ENCODE data around the gene ZNF112.

The ZNF112 gene

GRCh38 chr19:44280916-44281315 is 75.6 kb downstream of the ZNF112 start:
- no peak for FAIRE-seq
- DNase-seq (ENCODE audit: insufficient read length, low spot score), result no peak
- TF ChIP-seq CTCF (IDR thresholded peaks at IDR 0.05; ENCODE audit: insufficient read depth, missing control alignments), result no peak

- TF ChIP-seq CTCF (IDR thresholded peaks at IDR 0.05; ENCODE audit: insufficient read depth, missing control alignments), result no peak
- no peak for DNase-seq (ENCODE audit: insufficient read length, low spot score)
- FAIRE-seq, result no peak
These were observed 78.2 kb downstream of the ZNF112 start for GRCh38 chr19:44278181-44278690.

GRCh38 chr19:44277331-44277730 is 79.1 kb downstream of the ZNF112 start:
- TF ChIP-seq CTCF (IDR thresholded peaks at IDR 0.05; ENCODE audit: insufficient read depth, missing control alignments), result no peak
- DNase-seq (ENCODE audit: insufficient read length, low spot score) (no peak), FAIRE-seq (no peak)

Data from D721Med (cell line).